ENCODE data around the gene KCNQ1. TPM values are rescaled to one million over a fixed set of nuclear protein-coding genes. Genes with fewer than 3 reads are reported as not detected.

KCNQ1 gene
- total RNA-seq, 1 experiment from 2014 or later: 2.3 TPM

GRCh38 chr11:2524446-2525165 lies 79.8 kb downstream of the KCNQ1 start:
- Histone ChIP-seq H3T11ph (ENCODE audit: low read length) (no peak overlapping the region), H3K27ac (ENCODE audit: insufficient read length, low read depth, low read length) (no peak overlapping the region), H3K4me1 (ENCODE audit: insufficient read depth, low read length) (no peaks in the 10 kb centered on the region), H2BK15ac (ENCODE audit: low read depth, low read length) (no peak overlapping the region), H3K79me1 (ENCODE audit: insufficient read depth, low read depth, low read length, poor library complexity, severe bottlenecking) (no peaks in the 10 kb centered on the region), H3K18ac (ENCODE audit: insufficient read length, low read depth, low read length) (no peak overlapping the region), H3K4ac (ENCODE audit: low read depth, low read length) (no peak overlapping the region), H2AK5ac (ENCODE audit: insufficient read length, low read length) (no peak overlapping the region), H3K14ac (ENCODE audit: insufficient read depth, low read length) (no peak overlapping the region), H4K8ac (replicated peaks; ENCODE audit: insufficient read length, low read depth, low read length) (no peak overlapping the region), H3K27me3 (ENCODE audit: insufficient read depth, low read length) (no peaks in the 10 kb centered on the region; the same call in 1 of the 2 replicates), H3K4me2 (ENCODE audit: insufficient read depth, insufficient read length, low read length) (no peak overlapping the region), H4K91ac (ENCODE audit: insufficient read length, low read depth, low read length) (no peak overlapping the region), H3K56ac (ENCODE audit: insufficient read length, low read depth, low read length) (no peak overlapping the region), H3K23me2 (ENCODE audit: insufficient read length, low read depth, low read length, poor library complexity, severe bottlenecking) (no peaks in the 10 kb centered on the region), H2BK12ac (ENCODE audit: insufficient read length, low read depth, low read length) (no peak overlapping the region), H3K9ac (ENCODE audit: extremely low read depth, insufficient read length, low read length) (no peak overlapping the region), H2BK20ac (ENCODE audit: low read depth, low read length, poor library complexity, severe bottlenecking) (no peak overlapping the region), H3K23ac (ENCODE audit: insufficient read length, low read depth, low read length) (no peak overlapping the region), H2AFZ (ENCODE audit: low read length) (no peak overlapping the region), H3K9me3 (ENCODE audit: control insufficient read depth, low read depth, low read length) (no peaks in the 10 kb centered on the region), H4K20me1 (ENCODE audit: control insufficient read depth, insufficient read depth, insufficient read length) (no peaks in the 10 kb centered on the region), H2BK5ac (ENCODE audit: insufficient read length, low read length) (no peak overlapping the region), H2BK120ac (ENCODE audit: low read depth, low read length, poor library complexity, severe bottlenecking) (no peak overlapping the region), H3K79me2 (ENCODE audit: insufficient read depth, low read length) (no peaks in the 10 kb centered on the region), H4K5ac (ENCODE audit: insufficient read length, low read depth, low read length) (no peak overlapping the region)
- DNase-seq: no peak
- peaks cover 0 to 4% of the 10 kb centered on the region in 2 experiments; a peak in 1 of 4 replicates for H3K4me1 Mint-ChIP-seq
- H3K9me3 Mint-ChIP-seq: no peaks in the 10 kb centered on the region
- no peak overlapping the region for H3K4me3 Mint-ChIP-seq
- TF ChIP-seq, protein P1, sequence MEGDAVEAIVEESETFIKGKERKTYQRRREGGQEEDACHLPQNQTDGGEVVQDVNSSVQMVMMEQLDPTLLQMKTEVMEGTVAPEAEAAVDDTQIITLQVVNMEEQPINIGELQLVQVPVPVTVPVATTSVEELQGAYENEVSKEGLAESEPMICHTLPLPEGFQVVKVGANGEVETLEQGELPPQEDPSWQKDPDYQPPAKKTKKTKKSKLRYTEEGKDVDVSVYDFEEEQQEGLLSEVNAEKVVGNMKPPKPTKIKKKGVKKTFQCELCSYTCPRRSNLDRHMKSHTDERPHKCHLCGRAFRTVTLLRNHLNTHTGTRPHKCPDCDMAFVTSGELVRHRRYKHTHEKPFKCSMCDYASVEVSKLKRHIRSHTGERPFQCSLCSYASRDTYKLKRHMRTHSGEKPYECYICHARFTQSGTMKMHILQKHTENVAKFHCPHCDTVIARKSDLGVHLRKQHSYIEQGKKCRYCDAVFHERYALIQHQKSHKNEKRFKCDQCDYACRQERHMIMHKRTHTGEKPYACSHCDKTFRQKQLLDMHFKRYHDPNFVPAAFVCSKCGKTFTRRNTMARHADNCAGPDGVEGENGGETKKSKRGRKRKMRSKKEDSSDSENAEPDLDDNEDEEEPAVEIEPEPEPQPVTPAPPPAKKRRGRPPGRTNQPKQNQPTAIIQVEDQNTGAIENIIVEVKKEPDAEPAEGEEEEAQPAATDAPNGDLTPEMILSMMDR (conservative IDR thresholded peaks at IDR 0.05): no peak
- no CpG with 5 or more reads among the region's 15 CpGs for WGBS (ENCODE audit: extremely low coverage, insufficient read length, low lambda C conversion rate)
- peaks cover 71% of the 10 kb centered on the region for H3K27me3 Mint-ChIP-seq (ENCODE audit: low read depth)
- H3K36me3 Mint-ChIP-seq (ENCODE audit: insufficient read depth in 1 of 3, low read depth in 3 of 3): no peaks in the 10 kb centered on the region
- no peak overlapping the region for H3K27ac Mint-ChIP-seq

Measured in H9 (cell line).